Body of pancreas (tissue), 4 donors: ENCODE results near the gene ADAM11. TPM values are rescaled to one million over a fixed set of nuclear protein-coding genes. Genes with fewer than 3 reads are reported as not detected.
"Not testable (repeated sequence)": the region's sequence is repeated elsewhere in the genome, so short reads cannot be mapped to it uniquely, and the experiment has no call there.

Source experiments
- ATAC-seq: fragments of 150-250 bp; one replicate; pipeline ENCODE4 v1.9.1; 2016
- DNase-seq, 4 donors: peaks; one replicate each; pipeline ENCODE4 v3.0.0-alpha.2; 2019
- H3K27ac ChIP-seq, 4 donors: fragments of 200-600 bp; sonication (generic); 1 replicate in 3 of 4; 2 replicates in 1 of 4; pipeline versions ENCODE4 v1.5.1 to v1.6.1; 2016 to 2019; ENCODE audit warnings: mild to moderate bottlenecking in 1 of 4, mixed read lengths in 1 of 4, moderate library complexity in 1 of 4
- H3K27me3 ChIP-seq, 2 donors: fragments of 200-600 bp; sonication (generic); one replicate each; pipeline ENCODE4 v1.6.0; 2016; ENCODE audit warnings: mild to moderate bottlenecking in 1 of 2
- H3K36me3 ChIP-seq, 2 donors: fragments of 200-600 bp; sonication (generic); replicated peaks in 1 of 2; 2 replicates each; pipeline ENCODE4 v1.5.1; 2016; ENCODE audit warnings: low read depth in 2 of 2; ENCODE audit not compliant: insufficient read depth in 1 of 2
- H3K4me1 ChIP-seq: fragments of 200-600 bp; sonication (generic); one replicate; pipeline ENCODE4 v1.6.0; 2016
- H3K4me3 ChIP-seq, 2 donors: fragments of 200-600 bp; sonication (generic); 1 replicate in 1 of 2; 2 replicates in 1 of 2; pipeline ENCODE4 v1.5.1; 2016 to 2019
- H3K9me3 ChIP-seq, 3 donors: fragments of 200-600 bp; sonication (generic); 1 replicate in 2 of 3; 2 replicates in 1 of 3; pipeline ENCODE4 v1.5.1; 2016
- CTCF ChIP-seq, 7 experiments: fragments of 450-650 bp in 4 of 7; fragments of 200-600 bp in 3 of 7; sonication (generic) in 3 of 7; IDR thresholded peaks; one replicate each; pipeline ENCODE4 v1.5.1; 2016 to 2019; ENCODE audit warnings: antibody characterized with exemption in 7 of 7
- POLR2A ChIP-seq, 3 donors: fragments of 450-650 bp; IDR thresholded peaks; one replicate each; pipeline ENCODE4 v1.6.1; 2016; ENCODE audit warnings: antibody characterized with exemption in 3 of 3, mild to moderate bottlenecking in 2 of 3
- WGBS, 2 donors: methylation state at CpG; one replicate each; pipeline ENCODE4 v1.1.5; 2017; 5-methylcytosine and 5-hydroxymethylcytosine counted together
- intact Hi-C: fragments of 100-400 bp; cut with DNase I; formaldehyde crosslinking; loops from one replicate; pipeline ENCODE4 v1.15.1; 2023
- total RNA-seq, 2 donors: library from RNA; depleted of rRNA; stranded (reverse); fragments of >200 nt; gene quantifications; one replicate each; pipeline ENCODE4 v1.1.0, GENCODE V29; 2016

Gene ADAM11
- total RNA-seq, 2 donors from 2014 or later: under 0.01 TPM

- 52 to 55% methylated on average over 4 of the region's 4 CpGs for WGBS, 2 donors
- Histone ChIP-seq H3K27me3 (no peaks in the 10 kb centered on the region), H3K4me1 (no peaks in the 10 kb centered on the region), H3K4me3 (no peak overlapping the region), H3K36me3 (no peaks in the 10 kb centered on the region), H3K27ac (no peak overlapping the region), H3K9me3 (no peaks in the 10 kb centered on the region)
- intact Hi-C loops: no loop called here
- no peak for TF ChIP-seq POLR2A (IDR thresholded peaks at IDR 0.05)
- TF ChIP-seq CTCF (IDR thresholded peaks at IDR 0.05): no peak
- no peak for DNase-seq
- ATAC-seq: no peak
Measured at GRCh38 chr17:44807093-44807816, 48.5 kb downstream of the ADAM11 start.

GRCh38 chr17:44807817-44808155 lies 49.0 kb downstream of the ADAM11 start:
- WGBS, 2 donors: 56 to 59% methylated on average over 3 of the region's 3 CpGs
- ATAC-seq (no peak), DNase-seq (no peak)
- H3K36me3 ChIP-seq: no peaks in the 10 kb centered on the region
- H3K4me3 ChIP-seq: no peak overlapping the region
- TF ChIP-seq CTCF (IDR thresholded peaks at IDR 0.05) (no peak), POLR2A (IDR thresholded peaks at IDR 0.05) (no peak)
- H3K27me3 ChIP-seq: no peaks in the 10 kb centered on the region
- H3K27ac ChIP-seq: no peak overlapping the region
- H3K9me3 ChIP-seq: no peaks in the 10 kb centered on the region
- intact Hi-C loops: no loop called here
- no peaks in the 10 kb centered on the region for H3K4me1 ChIP-seq

GRCh38 chr17:44808156-44808555 lies 49.4 kb downstream of the ADAM11 start:
- H3K4me1 ChIP-seq: no peaks in the 10 kb centered on the region
- H3K4me3 ChIP-seq: no peak overlapping the region
- ATAC-seq (no peak), DNase-seq (no peak)
- no peak for TF ChIP-seq CTCF (IDR thresholded peaks at IDR 0.05)
- TF ChIP-seq POLR2A (IDR thresholded peaks at IDR 0.05): no peak
- intact Hi-C loops: no loop called here
- H3K27ac ChIP-seq: no peak overlapping the region
- H3K27me3 ChIP-seq: no peaks in the 10 kb centered on the region
- no peaks in the 10 kb centered on the region for H3K9me3 ChIP-seq
- no peaks in the 10 kb centered on the region for H3K36me3 ChIP-seq
- WGBS, 2 donors: 73 to 92% methylated on average over 3 to 4 of the region's 4 CpGs

- H3K27ac ChIP-seq, H3K4me3 ChIP-seq, DNase-seq, H3K36me3 ChIP-seq, H3K27me3 ChIP-seq, H3K4me1 ChIP-seq, ATAC-seq, H3K9me3 ChIP-seq, intact Hi-C loops: not testable (repeated sequence)
- WGBS, 2 donors: 88 to 92% methylated on average over 9 of the region's 9 CpGs
Measured at GRCh38 chr17:44808656-44809388, 50.0 kb downstream of the ADAM11 start.

GRCh38 chr17:44812263-44812662 lies 53.5 kb downstream of the ADAM11 start:
- Histone ChIP-seq H3K27ac (no peak overlapping the region), H3K27me3 (no peaks in the 10 kb centered on the region), H3K4me3 (no peak overlapping the region), H3K36me3 (no peaks in the 10 kb centered on the region), H3K9me3 (no peaks in the 10 kb centered on the region), H3K4me1 (no peaks in the 10 kb centered on the region)
- no peak for ATAC-seq
- intact Hi-C loops: no loop called here
- 75 to 81% methylated on average over 4 of the region's 4 CpGs for WGBS, 2 donors
- no peak for TF ChIP-seq POLR2A (IDR thresholded peaks at IDR 0.05)
- no peak for TF ChIP-seq CTCF (IDR thresholded peaks at IDR 0.05)
- no peak for DNase-seq

GRCh38 chr17:44818508-44818907 lies 59.7 kb downstream of the ADAM11 start:
- H3K27me3 ChIP-seq, H3K9me3 ChIP-seq, ATAC-seq, H3K4me1 ChIP-seq, H3K36me3 ChIP-seq, H3K4me3 ChIP-seq, intact Hi-C loops, H3K27ac ChIP-seq, DNase-seq: not testable (repeated sequence)
- 81 to 87% methylated on average over 6 of the region's 6 CpGs for WGBS, 2 donors
